Muscle layer of duodenum (tissue), 2 donors: Measurements from ENCODE around the gene SLC9A8.
"Not testable (repeated sequence)": the region's sequence is repeated elsewhere in the genome, so short reads cannot be mapped to it uniquely, and the experiment has no call there.

ENCODE experiments used
- H3K27ac ChIP-seq: one replicate; pipeline ENCODE4 v1.7.0; 2013; ENCODE audit warnings: mild to moderate bottlenecking, low read length
- H3K27me3 ChIP-seq: one replicate; pipeline ENCODE4 v1.7.0; 2013; ENCODE audit warnings: low read depth, mild to moderate bottlenecking, control low read depth, low read length
- H3K36me3 ChIP-seq, 2 donors: one replicate each; pipeline ENCODE4 v1.7.0; 2013; ENCODE audit warnings: low read length in 2 of 2, control low read depth in 1 of 2, mild to moderate bottlenecking in 1 of 2; ENCODE audit not compliant: insufficient read depth in 2 of 2, control insufficient read depth in 1 of 2
- H3K4me1 ChIP-seq, 2 donors: one replicate each; pipeline ENCODE4 v1.7.0; 2013; ENCODE audit warnings: low read length in 2 of 2, mild to moderate bottlenecking in 2 of 2, control low read depth in 1 of 2, moderate library complexity in 1 of 2; ENCODE audit not compliant: insufficient read depth in 2 of 2, control insufficient read depth in 1 of 2
- H3K4me3 ChIP-seq, 2 donors: one replicate each; pipeline ENCODE4 v1.7.0; 2013; ENCODE audit warnings: low read length in 2 of 2, low read depth in 1 of 2, mild to moderate bottlenecking in 1 of 2
- H3K9me3 ChIP-seq, 2 donors: one replicate each; pipeline ENCODE4 v1.7.0; 2013; ENCODE audit warnings: low read length in 2 of 2, control low read depth in 1 of 2, mild to moderate bottlenecking in 1 of 2; ENCODE audit not compliant: control insufficient read depth in 1 of 2
- donor health status: healthy.

Gene SLC9A8

GRCh38 chr20:49775229-49775693 is 37.4 kb upstream of the SLC9A8 start:
- Histone ChIP-seq H3K4me3 (no peak overlapping the region), H3K36me3 (no peaks in the 10 kb centered on the region), H3K9me3 (no peaks in the 10 kb centered on the region), H3K4me1 (no peaks in the 10 kb centered on the region), H3K27me3 (no peaks in the 10 kb centered on the region), H3K27ac (peak overlapping the region; percentile 42)

GRCh38 chr20:49779972-49780371 is 32.7 kb upstream of the SLC9A8 start:
- no peak overlapping the region for H3K4me3 ChIP-seq
- no peaks in the 10 kb centered on the region for H3K36me3 ChIP-seq
- no peaks in the 10 kb centered on the region for H3K27me3 ChIP-seq
- H3K27ac ChIP-seq: no peak overlapping the region
- no peaks in the 10 kb centered on the region for H3K4me1 ChIP-seq
- H3K9me3 ChIP-seq: no peaks in the 10 kb centered on the region

GRCh38 chr20:49781676-49782075 is 31.0 kb upstream of the SLC9A8 start:
- Histone ChIP-seq H3K4me1 (no peaks in the 10 kb centered on the region), H3K4me3 (no peak overlapping the region), H3K36me3 (no peaks in the 10 kb centered on the region), H3K9me3 (no peaks in the 10 kb centered on the region), H3K27ac (no peak overlapping the region), H3K27me3 (no peaks in the 10 kb centered on the region)

GRCh38 chr20:49782439-49782838 is 30.2 kb upstream of the SLC9A8 start:
- not testable (repeated sequence) for H3K4me1 ChIP-seq, H3K36me3 ChIP-seq, H3K9me3 ChIP-seq, H3K27me3 ChIP-seq, H3K4me3 ChIP-seq, H3K27ac ChIP-seq

DNA sequence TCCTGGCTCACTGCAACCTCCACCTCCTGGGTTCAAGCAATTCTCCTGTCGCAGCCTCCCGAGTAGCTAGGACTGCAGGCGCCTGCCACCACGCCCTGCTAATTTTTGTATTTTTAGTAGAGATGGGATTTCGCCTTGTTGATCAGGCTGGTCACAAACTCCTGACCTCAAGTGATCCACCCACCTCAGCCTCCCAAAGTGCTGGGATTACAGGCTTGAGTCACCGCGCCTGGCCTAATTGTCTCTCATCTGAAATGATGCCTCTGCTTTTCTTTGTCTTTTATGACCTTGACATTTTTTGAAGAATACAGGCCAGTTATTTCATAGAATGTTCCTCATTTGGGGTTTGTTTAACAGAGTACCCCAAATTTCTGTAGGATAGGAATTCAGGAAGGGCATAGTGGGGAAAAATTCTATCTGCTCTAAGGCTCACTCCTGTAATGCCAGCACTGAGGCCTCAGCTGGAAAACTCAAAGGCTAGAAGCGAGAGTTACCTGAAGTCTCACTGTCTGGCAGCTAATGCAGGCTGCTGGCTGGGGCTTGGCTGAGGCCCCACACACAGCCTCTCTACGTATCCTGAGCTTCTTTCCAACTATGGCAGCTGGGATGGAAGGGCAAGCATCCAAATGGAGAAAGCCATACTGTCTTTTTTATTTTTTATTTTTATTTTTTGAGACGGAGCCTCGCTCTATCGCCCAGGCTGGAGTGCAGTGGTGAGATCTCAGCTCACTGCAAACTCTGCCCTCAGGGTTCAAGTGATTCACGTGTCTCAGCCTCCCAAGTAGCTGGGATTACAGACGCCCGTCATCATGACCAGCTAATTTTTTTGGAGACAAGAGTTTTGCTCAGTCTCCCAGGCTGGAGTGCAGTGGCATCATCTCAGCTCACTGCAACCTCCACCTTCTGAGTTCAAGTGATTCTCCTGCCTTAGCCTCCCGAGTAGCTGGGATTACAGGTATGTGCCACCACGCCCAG is 29.3 kb upstream of the SLC9A8 start:
- H3K36me3 ChIP-seq, H3K4me3 ChIP-seq, H3K4me1 ChIP-seq, H3K27me3 ChIP-seq, H3K27ac ChIP-seq, H3K9me3 ChIP-seq: not testable (repeated sequence)

- Histone ChIP-seq H3K36me3 (no peaks in the 10 kb centered on the region), H3K27ac (no peak overlapping the region), H3K27me3 (no peaks in the 10 kb centered on the region), H3K4me1 (no peaks in the 10 kb centered on the region), H3K9me3 (no peaks in the 10 kb centered on the region), H3K4me3 (no peak overlapping the region)
These were observed 28.3 kb upstream of the SLC9A8 start for GRCh38 chr20:49784291-49784690.

- Histone ChIP-seq H3K4me3 (no peak overlapping the region), H3K9me3 (no peaks in the 10 kb centered on the region), H3K27ac (no peak overlapping the region), H3K36me3 (no peaks in the 10 kb centered on the region), H3K27me3 (no peaks in the 10 kb centered on the region), H3K4me1 (no peaks in the 10 kb centered on the region)
These were observed 27.3 kb upstream of the SLC9A8 start for GRCh38 chr20:49785149-49785851.

DNA sequence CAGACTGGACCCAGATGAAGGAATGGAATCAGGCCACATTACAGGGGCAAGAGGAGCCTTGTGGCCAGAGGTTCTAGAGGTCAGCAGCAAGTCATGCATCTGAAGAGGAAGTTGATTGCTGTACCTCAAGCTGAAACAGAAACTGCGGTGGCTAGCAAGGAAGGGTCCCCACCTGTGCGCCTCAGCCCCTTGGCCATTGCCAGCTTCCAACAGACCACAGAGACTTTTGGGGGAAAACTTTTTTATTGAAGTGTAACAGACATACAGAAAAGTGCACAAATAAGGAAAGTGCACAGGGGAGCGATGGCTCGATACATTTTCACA is 26.8 kb upstream of the SLC9A8 start:
- no peak overlapping the region for H3K4me3 ChIP-seq
- H3K27me3 ChIP-seq: no peaks in the 10 kb centered on the region

DNA sequence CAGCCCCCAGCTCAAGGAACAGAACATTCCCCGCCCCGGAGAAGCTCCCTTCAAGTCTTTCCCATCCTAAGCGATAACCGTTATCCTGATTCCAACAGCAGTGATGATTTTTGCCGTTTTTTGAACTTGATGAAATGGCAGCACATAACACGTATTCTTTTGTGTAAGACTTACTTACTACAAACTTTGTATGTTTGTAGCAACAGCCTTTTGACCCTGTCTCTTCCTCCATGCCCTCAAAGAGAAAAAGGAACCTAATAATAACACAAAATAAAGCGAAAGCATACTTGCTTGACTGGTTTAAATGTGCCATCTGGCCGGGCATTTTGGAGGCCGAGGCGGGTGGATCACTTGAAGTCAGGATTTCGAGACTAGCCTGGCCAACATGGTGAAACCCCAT is 26.4 kb upstream of the SLC9A8 start:
- Histone ChIP-seq H3K4me1 (no peaks in the 10 kb centered on the region), H3K9me3 (no peaks in the 10 kb centered on the region), H3K27me3 (no peaks in the 10 kb centered on the region), H3K27ac (no peak overlapping the region), H3K4me3 (no peak overlapping the region), H3K36me3 (no peaks in the 10 kb centered on the region)

More for the DNA sequence above, 26.8 kb upstream of the SLC9A8 start:
- Histone ChIP-seq H3K9me3 (no peaks in the 10 kb centered on the region), H3K27ac (no peak overlapping the region), H3K4me1 (no peaks in the 10 kb centered on the region), H3K36me3 (no peaks in the 10 kb centered on the region)

DNA sequence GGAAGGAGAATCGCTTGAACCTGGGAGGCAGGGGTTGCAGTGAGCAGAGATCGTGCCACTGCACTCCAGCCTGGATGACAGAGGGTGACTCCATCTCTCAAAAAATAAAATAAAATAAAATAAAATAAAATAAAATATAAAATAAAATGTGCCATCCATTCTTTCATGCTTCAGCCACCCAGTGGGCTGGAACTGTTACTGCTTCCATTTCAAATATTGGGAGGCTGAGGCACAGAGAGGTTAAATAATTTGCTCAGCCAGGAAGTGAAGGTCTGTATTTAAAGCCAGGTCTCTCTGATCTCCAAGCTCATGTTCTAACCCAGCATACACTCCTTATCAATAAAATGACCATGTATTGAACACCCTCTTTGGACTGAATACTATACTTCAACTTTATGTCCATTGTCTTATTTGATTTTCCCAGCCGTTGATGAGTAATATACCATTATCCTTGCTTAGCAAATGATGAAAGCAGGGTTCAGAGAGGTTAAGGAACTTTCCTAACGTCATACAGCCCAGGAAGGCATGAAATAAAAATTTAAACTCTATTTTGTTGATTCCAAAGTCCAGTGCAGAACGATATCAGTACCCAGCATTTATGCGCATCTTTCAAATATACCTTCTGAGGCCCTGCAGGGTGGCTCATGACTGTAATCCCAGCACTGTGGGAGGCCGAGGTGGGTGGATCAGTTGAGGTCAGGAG is 25.8 kb upstream of the SLC9A8 start:
- Histone ChIP-seq H3K27me3 (no peaks in the 10 kb centered on the region), H3K4me1 (no peaks in the 10 kb centered on the region), H3K36me3 (no peaks in the 10 kb centered on the region), H3K9me3 (no peaks in the 10 kb centered on the region), H3K27ac (no peak overlapping the region), H3K4me3 (no peak overlapping the region)
